ENCODE results near the gene SRBD1. TPM values are rescaled to one million over a fixed set of nuclear protein-coding genes. Genes with fewer than 3 reads are reported as not detected.

The SRBD1 gene
- total and polyA plus RNA-seq, 7 donors: 2.3 to 6.4 (median 4.0) TPM

GRCh38 chr2:45572979-45573378, 38.1 kb downstream of the SRBD1 start:
- 96 to 99% (median 98%) methylated on average over 3 of the region's 3 CpGs for WGBS, 3 donors
- Histone ChIP-seq H3K27ac (no peak overlapping the region), H3K4me1 (no peaks in the 10 kb centered on the region), H3K4me3 (no peak overlapping the region), H3K36me3 (ENCODE audit: insufficient read depth in 1 of 2, low read depth in 1 of 2) (peaks cover 0 to 33% of the 10 kb centered on the region in 2 donors), H3K27me3 (ENCODE audit: insufficient read depth in 3 of 3, low read length in 2 of 3) (no peaks in the 10 kb centered on the region), H3K9me3 (no peaks in the 10 kb centered on the region)
- no peak for TF ChIP-seq CTCF (IDR thresholded peaks at IDR 0.05)
- intact Hi-C loops (cut with DNase I): no loop called here
- DNase-seq (no peak), ATAC-seq (no peak)

GRCh38 chr2:45571940-45572339, 39.1 kb downstream of the SRBD1 start:
- Histone ChIP-seq H3K27ac (no peak overlapping the region), H3K9me3 (no peaks in the 10 kb centered on the region), H3K36me3 (ENCODE audit: insufficient read depth in 1 of 2, low read depth in 1 of 2) (peaks cover 0 to 33% of the 10 kb centered on the region in 2 donors), H3K4me1 (no peaks in the 10 kb centered on the region), H3K4me3 (no peak overlapping the region), H3K27me3 (ENCODE audit: insufficient read depth in 3 of 3, low read length in 2 of 3) (no peaks in the 10 kb centered on the region)
- WGBS, 3 donors: 94 to 99% (median 98%) methylated on average over 3 of the region's 3 CpGs
- TF ChIP-seq CTCF (IDR thresholded peaks at IDR 0.05): no peak
- ATAC-seq (no peak), DNase-seq (no peak)
- intact Hi-C loops (cut with DNase I): no loop called here

DNA sequence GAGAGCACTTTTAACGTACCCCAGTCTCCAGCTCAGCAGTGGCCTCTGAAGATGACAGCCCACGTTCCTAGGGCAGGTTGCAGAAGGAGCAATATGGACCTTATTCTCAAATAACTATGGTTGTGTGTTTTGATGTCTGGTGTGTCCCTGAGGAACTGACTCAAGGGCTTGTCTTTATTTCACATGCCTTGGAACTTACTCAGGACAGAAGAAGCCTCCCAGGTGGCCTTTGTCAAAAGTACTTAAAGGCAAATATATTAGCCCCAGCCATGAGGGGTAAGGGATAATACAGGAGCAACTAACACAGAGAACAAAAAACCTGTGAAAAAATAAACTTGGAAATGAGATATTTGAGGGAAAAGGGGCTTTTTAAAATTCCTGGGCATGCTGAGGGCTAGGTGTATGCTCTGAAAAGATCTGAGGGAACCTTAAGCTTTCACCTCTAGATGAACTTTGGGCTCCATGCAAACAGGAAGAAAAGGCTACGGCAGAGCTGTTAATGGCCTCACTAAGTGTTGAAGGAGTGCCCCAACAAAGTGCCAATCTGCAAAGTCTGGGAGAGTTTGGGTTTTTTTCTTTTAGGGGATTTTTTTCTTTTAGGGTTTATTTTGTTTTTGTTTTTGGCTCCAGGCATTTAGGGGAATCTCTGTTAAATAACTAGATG, 40.3 kb downstream of the SRBD1 start:
- intact Hi-C loops (cut with DNase I): no loop called here
- DNase-seq: no peak
- H3K27ac ChIP-seq: no peak overlapping the region
- 83 to 89% (median 85%) methylated on average over 3 of the region's 3 CpGs for WGBS, 3 donors
- no peak for ATAC-seq
- H3K4me1 ChIP-seq: no peaks in the 10 kb centered on the region
- TF ChIP-seq CTCF (IDR thresholded peaks at IDR 0.05): no peak
- H3K36me3 ChIP-seq (ENCODE audit: insufficient read depth in 1 of 2, low read depth in 1 of 2): peaks cover 0 to 33% of the 10 kb centered on the region in 2 donors
- H3K9me3 ChIP-seq: no peaks in the 10 kb centered on the region
- no peaks in the 10 kb centered on the region for H3K27me3 ChIP-seq (ENCODE audit: insufficient read depth in 3 of 3, low read length in 2 of 3)
- H3K4me3 ChIP-seq: no peak overlapping the region

DNA sequence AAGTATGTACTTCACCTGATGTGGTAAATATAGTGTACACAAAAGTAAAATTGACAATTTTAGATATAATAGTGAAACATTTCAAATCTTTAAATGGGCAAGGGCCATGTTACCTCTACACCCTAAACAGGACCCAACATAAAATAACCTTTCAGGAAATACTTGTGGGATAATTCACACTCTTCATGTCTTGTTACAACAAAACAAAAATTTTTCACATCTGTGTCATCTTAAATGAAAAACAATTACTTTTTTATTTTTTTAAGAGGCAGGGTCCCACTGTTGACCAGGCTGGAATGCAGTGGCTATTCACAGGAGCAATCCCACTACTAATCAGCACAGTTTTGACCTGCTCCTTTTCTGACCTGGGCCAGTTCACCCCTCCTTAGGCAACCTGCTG, 42.1 kb downstream of the SRBD1 start:
- no peak for ATAC-seq

More for the DNA sequence above, 42.1 kb downstream of the SRBD1 start:
- no peak overlapping the region for H3K27ac ChIP-seq
- peaks cover 0 to 25% of the 10 kb centered on the region in 2 donors for H3K36me3 ChIP-seq (ENCODE audit: insufficient read depth in 1 of 2, low read depth in 1 of 2)
- TF ChIP-seq CTCF (IDR thresholded peaks at IDR 0.05): no peak
- no peaks in the 10 kb centered on the region for H3K27me3 ChIP-seq (ENCODE audit: insufficient read depth in 3 of 3, low read length in 2 of 3)
- intact Hi-C loops (cut with DNase I): no loop called here
- H3K9me3 ChIP-seq: no peaks in the 10 kb centered on the region
- no peak for DNase-seq
- H3K4me1 ChIP-seq: no peaks in the 10 kb centered on the region
- H3K4me3 ChIP-seq: no peak overlapping the region

Measured in psoas muscle (tissue), 8 donors.